ENCODE data around the gene PTPRN2. TPM values are rescaled to one million over a fixed set of nuclear protein-coding genes. Genes with fewer than 3 reads are reported as not detected.
"Not testable (repeated sequence)": the region's sequence is repeated elsewhere in the genome, so short reads cannot be mapped to it uniquely, and the experiment has no call there.

PTPRN2 gene
- total RNA-seq, 1 donor from 2014 or later = 2.4 TPM

DNA sequence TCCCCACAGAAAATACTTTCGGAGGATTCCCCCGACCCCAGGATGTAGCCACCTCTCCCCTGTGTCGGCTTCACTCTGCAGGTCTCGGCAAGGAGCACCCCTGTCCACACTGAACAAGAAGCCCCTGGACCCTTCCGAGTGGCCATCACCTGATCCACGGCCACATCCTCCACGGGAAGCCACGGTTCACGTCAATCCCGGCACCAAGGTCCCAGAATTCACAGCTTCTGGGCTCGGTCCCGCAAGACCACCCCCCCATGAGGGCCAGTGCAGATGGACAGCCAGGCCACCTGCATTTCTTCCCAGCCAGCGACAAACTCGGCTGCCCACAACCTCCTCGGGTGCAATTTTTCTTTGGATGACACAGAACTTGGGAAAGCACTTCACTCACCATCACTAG, 199.6 kb downstream of the PTPRN2 start:
- DNase-seq (ENCODE audit: low read depth in 2 of 2) = no peak

DNA sequence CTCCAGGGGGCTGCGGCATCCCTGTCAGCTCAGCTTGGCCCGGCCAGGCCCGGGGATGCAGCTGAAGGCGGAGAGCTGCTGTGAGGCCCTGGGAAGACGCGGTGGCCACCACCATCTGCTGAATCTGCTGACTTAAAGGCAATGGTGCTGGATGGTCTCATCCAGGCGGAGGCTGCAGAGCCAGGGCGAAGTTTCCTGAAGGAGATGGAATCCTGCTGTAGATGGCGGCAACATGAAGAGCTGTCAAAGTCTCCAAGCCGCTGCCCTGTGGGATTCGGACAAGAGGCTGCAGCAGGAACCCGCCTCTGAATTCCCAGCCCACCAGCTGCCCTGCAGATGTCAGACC, 200.1 kb downstream of the PTPRN2 start:
- no peak for DNase-seq (ENCODE audit: low read depth in 2 of 2)

DNA sequence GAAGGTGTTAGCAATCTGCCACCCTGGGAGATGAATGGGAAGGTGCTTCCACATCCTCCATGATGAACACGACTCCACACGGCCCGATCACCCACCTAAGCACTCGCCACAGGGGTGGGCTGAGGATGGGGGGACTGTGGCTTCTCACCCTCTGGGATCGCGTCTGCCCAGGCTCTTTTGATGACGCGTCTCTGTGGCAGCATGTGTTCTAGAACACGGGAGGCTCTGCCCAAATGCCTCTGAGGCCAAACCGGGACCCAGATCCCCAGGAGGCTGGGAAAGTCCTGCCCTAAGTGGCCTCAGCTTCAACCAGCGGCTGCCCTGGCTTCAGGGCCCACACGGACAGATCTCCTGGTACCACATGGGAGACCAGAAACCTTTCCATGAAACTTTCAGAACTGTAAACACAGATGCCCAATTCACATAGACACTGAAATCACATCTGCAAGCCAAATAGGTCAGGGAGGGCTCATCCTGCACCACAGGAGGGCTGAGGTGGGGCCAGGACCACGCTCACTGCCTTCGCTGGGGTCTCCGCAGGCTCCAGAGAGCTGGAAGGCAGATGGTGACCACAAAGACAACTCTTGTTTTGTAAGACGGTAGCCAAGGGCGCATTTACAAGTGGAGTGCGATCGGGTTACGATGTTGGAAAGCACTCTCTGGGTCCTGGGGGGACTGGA, 200.6 kb downstream of the PTPRN2 start:
- DNase-seq (ENCODE audit: low read depth in 2 of 2) = no peak

- DNase-seq (ENCODE audit: low read depth in 2 of 2) = no peak
Measured at GRCh38 chr7:158386355-158386618, 201.3 kb downstream of the PTPRN2 start.

GRCh38 chr7:158385496-158386354, 201.9 kb downstream of the PTPRN2 start:
- DNase-seq (ENCODE audit: low read depth in 2 of 2) = not testable (repeated sequence)

DNA sequence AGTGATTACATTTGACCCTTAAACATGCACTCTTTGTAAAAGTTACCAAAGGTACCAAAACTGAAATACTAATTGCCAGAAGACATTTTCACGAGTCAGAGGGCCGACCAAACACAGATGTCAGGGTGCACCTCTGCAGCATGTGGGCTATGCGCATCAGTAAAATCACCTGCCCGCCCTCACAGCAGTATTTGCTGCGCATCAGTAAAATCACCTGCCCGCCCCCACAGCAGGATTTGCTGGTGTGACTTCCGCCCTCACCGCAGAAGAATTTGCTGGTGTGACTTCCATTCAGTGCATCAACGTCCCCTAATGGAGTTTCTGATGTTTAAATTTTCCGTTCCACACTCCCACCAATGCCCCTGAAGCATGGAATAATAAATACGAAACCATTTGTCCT, 202.9 kb downstream of the PTPRN2 start:
- DNase-seq (ENCODE audit: low read depth in 2 of 2) = no peak

DNA sequence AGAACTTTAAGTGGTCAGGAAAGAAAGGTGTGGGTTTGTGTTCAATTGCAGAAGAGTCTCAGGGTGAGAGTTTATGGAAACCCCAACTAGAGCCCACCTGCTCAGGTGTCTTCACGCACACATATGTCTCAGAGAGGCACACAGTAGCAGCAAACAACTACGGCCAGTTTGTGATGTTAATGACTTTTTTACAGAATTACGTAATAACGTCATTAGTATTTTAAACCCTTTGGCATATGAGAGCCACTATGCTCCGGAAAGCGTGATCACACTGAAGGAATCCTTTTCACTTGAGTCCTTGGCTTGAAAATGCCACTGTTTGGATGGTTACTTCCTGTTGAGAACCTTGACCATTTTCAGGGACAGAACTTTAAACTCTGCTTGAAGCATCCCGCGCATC, 204.0 kb downstream of the PTPRN2 start:
- DNase-seq (ENCODE audit: low read depth in 2 of 2) = no peak

DNA sequence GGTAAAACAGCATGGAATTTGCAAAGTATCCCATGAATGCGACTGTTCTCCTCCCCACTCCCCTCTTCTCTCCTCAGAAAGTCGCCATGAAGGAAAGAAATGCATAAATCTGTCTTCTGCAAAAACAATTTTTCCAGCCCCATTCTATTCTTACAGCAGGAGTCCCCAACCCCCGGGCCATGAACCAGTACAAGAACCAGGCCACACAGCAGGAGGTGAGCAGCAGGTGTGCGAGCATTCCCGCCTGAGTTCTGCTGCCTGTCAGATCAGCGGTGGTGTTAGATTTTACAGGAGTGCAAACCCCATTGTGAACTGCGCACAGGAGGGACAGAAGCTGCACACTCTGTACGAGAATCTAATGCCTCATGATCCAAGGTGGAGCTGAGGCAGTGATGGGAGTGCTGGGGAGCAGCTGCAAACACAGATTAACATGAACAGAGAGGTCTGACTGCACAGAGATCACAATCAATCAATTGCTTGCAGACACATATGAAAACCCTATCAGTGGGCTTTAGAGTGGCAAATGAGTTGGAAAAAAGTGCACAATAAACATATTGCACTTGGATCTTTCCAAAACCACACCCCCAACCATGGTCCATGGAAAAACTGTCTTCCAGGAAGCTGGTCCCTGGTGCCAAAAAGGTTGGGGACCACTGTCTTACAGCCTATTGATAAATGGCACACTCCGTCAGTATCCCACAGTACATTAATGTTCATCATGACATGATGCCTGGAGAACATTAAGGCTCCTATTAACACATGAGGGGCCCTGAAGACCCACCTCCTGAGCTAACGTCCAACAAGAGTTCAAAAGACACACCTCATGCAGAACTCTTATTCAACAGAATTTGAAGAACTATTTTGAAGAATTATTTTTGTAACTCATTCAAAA, 205.0 kb downstream of the PTPRN2 start:
- DNase-seq (ENCODE audit: low read depth in 2 of 2) = no peak

GRCh38 chr7:158381956-158382355, 205.7 kb downstream of the PTPRN2 start:
- DNase-seq (ENCODE audit: low read depth in 2 of 2) = no peak

DNA sequence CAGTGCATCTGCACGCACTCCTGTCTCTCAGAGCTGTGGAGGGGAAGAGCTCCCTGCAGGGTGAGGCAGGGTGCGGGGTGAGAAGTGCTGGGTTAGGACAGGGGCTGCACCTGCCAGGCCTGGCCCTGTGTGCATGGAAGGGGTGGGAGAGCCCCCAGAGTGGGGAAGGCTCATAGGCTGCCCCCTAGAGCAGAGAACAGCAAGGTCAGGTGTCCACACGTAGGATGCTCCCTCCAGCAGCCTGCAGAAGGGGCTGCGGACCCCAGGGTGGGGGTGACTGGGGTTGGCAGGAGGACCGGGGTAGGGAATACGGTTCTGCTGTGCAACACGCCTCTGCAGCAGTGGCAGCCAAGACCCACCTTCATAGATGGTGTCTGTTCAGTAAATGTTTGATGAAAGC, 208.6 kb downstream of the PTPRN2 start:
- DNase-seq (ENCODE audit: low read depth in 2 of 2) = no peak

DNA sequence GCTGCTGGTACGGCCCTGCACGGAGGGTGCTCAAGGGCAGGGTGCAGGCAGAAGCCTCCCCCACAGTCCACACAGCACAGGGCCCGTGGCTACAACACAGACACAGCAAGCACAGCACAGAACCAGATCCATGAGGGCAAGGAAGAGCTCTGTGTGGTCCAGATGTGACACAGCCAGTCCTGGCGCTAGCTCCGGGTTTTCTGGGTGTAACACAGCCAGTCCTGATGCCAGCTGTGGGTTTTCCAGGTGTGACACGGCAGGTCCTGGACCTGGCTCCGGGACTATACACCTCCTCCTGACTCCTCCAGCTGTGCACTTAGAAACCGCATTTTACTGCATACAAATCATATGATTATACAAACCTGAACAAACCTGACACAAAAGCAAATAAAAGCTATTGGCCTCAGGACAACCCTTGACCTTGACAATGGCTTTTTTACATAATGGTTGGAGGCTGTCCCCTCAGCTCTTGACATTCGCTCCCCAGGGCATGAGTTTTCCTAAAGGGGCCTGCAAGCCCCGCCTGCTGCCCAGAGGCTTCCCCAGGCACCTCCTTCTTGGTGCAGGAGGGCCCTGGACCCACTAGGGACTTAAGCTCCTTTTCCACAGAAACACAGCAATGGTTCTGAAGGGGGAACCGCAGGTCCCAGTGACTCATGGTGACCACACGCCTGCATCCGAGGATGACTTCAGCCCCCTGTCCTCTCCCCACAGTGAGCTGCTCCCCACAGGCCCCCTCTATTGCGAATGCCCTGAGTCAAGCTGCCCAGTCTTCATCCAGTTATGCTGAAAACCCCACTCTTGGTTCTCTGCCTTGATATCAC, 209.6 kb downstream of the PTPRN2 start:
- DNase-seq (ENCODE audit: low read depth in 2 of 2) = no peak

GRCh38 chr7:158376839-158377186, 210.8 kb downstream of the PTPRN2 start:
- not testable (repeated sequence) for DNase-seq (ENCODE audit: low read depth in 2 of 2)

DNA sequence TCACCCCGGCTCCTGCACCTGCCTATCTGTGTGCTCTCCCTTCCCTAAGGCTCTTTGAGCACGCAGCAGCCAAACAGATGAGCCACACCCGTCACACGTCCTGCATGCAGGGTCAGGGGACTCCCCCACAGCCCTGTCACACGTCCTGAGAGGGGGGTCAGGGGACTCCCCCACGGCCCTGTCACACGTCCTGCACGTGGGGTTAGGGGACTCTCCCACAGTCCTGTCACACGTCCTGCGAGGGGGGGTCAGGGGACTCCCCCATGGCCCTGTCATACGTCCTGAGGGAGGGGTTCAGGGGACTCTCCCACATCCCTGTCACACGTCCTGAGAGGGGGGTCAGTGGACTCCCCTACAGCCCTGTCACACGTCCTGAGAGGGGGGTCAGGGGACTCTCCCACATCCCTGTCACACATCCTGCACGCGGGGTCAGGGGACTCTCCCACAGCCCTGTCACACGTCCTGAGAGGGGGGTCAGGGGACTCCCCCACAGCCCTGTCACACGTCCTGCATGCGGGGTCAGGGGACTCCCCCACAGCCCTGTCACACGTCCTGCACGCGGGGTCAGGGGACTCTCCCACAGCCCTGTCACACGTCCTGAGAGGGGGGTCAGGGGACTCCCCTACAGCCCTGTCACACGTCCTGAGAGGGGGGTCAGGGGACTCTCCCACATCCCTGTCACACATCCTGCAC, 211.3 kb downstream of the PTPRN2 start:
- DNase-seq (ENCODE audit: low read depth in 2 of 2) = not testable (repeated sequence)

DNA sequence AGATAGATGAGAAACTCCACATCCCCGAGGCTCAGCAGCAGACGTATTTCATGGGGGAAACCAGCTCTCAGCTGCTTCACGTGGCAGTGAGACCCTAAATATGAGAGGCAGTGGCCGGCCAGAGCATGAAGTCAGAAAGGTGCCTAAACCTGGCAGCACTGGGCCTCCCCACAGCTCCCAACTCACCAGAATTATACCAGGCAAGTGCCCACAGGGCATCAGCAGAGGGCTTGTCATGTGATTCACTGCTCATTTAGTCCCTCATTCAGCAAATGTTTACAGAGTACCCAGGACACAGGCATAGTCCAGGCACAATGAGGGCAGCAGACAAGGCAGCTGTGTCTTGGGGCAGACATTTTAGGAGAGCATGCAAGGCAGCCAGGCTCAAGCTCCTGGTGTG, 212.6 kb downstream of the PTPRN2 start:
- DNase-seq (ENCODE audit: low read depth in 2 of 2) = no peak

- no peak for DNase-seq (ENCODE audit: low read depth in 2 of 2)
Measured at GRCh38 chr7:158374586-158374985, 213.0 kb downstream of the PTPRN2 start.

GRCh38 chr7:158374146-158374545, 213.5 kb downstream of the PTPRN2 start:
- no peak for DNase-seq (ENCODE audit: low read depth in 2 of 2)

DNA sequence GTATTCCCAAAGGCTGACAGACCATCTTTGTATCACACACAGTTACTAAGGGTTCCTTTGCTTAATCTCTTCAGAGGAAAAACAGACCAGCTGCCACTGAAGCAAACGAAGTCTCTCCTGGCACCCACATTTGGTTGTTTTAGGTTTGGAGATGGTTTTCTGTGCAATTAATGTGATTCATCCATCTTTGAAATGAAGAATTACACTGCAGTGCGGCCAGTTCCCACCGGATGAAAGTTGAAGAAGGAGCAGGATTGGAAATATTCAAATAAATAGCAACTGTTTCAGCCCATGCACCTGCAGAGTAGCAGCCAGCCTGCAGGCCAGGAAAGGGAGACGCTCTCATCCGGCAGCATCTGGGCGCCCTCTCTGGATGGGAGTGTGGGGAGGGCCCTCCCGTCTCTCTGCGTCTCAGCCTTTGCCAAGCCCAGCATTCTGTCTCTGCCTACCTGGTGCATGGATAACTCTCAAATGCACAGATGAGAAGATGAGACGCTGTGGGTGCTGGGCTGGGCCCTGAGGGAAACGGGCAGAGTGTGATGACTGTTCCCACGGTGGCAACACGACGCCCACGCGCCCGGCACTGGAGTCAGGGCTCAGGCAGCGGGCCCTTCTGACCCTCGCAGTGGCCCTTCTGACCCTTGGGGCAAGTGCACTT, 214.0 kb downstream of the PTPRN2 start:
- DNase-seq (ENCODE audit: low read depth in 2 of 2) = no peak

DNA sequence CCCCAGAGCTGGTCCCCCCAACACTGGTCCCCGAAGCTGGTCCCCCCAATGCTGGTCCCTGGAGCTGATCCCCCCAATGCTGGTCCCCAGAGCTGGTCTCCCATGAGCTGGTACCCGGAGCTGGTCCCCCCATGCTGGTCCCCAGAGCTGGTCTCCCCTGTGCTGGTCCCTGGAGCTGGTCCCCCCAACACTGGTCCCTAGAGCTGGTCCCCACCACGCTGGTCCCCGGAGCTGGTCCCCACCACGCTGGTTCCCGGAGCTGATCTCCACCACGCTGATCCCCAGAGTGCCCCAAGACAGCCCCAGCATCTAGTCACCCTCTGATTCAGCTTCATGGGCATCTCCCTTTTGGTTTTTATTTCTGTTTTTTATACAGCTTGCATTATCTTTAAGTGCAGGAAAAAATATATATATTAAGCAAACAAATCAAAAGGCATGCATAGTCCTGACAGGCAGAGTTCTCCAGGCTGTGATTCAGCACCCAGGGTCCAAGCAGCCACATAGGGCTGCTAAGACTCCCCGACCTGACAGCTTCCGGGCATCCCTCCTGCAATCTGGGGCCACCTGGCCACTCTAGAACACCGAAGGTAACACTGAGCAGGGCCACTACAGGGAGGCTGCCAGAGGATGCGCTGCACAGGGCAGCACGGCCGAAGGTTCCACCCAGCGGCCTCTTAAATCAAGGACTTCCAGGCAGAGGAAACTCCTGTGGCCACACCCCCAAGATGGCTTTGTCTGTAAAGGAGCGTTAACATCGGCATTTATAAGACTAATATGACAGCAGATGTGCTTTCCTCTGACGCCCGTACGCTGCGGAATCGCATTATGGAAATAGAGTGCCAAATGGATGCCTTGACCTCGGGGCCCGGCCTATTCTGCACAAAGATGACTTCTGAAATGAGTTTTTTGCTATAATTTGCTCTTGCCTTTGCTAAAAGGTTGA, 215.0 kb downstream of the PTPRN2 start:
- DNase-seq (ENCODE audit: low read depth in 2 of 2) = no peak

DNA sequence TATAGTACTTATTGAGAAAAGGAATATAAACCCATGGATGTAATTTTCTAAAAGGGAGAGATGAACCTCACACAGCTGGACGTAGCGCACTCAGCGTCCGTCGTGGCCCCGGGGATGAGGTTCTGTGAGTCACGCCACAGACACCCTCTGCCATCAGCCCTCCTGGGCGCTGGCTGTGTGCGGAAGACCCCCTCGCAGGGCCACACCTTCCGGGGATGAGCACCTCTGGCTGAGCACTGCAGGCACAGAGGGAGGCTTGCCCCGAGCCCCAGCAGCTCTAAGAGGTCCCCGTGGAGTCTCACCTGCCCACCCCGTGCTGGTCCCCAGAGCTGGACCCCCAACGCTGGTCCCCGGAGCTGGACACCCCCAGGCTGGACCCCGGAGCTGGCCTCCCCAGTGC, 215.8 kb downstream of the PTPRN2 start:
- no peak for DNase-seq (ENCODE audit: low read depth in 2 of 2)
